Lung microvascular endothelial cell (primary cell): ENCODE results near the gene GPHN. TPM values are rescaled to one million over a fixed set of nuclear protein-coding genes. Genes with fewer than 3 reads are reported as not detected.

Experiments used
- DNase-seq, 2 donors: peaks; one replicate each; pipeline versions ENCODE4 v3.0.0 to v3.0.0-alpha.2; 2010; ENCODE audit warnings: low read depth in 2 of 2
- total RNA-seq: library from RNA; depleted of rRNA; stranded (reverse); fragments of >200 nt; gene quantifications from 2 replicates; pipeline ENCODE4 v1.2.1, GENCODE V29; 2014

The GPHN gene
- total RNA-seq, 1 donor from 2014 or later, result 7.1 TPM

GRCh38 chr14:67141146-67141900, 633.4 kb downstream of the GPHN start:
- DNase-seq, result no peak

GRCh38 chr14:67151082-67151666, 643.2 kb downstream of the GPHN start:
- DNase-seq, result no peak

DNA sequence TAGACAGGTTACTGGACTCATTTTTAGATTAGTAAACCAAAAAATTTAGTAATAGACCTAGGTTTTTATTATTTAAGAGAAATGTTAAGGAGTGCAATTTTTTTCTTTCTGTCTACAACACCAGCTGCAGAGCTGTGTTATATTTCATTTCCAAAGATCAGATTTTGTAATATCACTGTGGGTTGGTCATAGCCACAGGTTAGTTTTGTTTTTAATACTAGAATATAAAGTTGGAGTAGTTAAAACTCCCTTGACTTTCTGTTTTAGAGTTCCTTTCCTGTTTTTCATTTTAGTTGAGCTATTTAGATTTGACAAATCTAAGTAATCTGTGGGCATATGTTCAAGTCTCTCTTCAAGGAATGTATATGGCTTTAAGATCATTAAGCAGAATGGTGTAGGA, 650.6 kb downstream of the GPHN start:
- no peak for DNase-seq

GRCh38 chr14:67162385-67162784, 654.4 kb downstream of the GPHN start:
- no peak for DNase-seq

- DNase-seq, result peak; percentile 62 to 76
Measured at GRCh38 chr14:67166450-67166853, 658.5 kb downstream of the GPHN start.

DNA sequence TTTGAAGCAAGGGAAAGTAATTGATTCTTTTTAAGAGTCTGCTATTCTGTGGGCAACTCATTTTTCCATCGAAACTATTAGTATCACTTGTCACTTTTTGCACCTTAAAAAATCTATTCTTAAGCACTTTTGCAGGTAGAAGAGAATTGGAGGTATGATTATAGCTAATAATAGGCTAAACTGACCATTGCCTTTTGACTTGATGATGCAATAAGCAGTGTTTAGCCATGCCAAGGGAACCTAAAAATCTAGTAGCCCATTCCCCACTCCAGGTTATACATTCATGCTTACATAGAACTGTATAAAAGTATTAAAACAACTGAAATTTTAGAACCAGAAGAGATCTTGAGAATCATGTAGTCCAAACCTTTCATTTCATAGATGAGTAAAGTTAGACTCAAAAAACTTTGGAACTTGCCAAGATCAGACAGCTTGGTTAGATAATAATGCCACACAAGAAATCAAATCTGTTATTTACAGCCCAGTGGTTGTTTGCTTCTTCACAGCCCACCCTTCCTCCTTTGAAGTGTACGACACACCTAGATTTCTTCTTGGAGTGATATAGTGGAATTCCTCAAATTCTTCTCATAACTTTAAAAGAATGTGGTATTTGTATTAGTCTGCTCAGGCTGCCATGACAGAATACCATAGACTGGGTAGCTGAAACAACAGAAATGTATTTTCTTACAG, 659.6 kb downstream of the GPHN start:
- no peak for DNase-seq

- no peak for DNase-seq
Measured at GRCh38 chr14:67168110-67168441, 660.1 kb downstream of the GPHN start.

DNA sequence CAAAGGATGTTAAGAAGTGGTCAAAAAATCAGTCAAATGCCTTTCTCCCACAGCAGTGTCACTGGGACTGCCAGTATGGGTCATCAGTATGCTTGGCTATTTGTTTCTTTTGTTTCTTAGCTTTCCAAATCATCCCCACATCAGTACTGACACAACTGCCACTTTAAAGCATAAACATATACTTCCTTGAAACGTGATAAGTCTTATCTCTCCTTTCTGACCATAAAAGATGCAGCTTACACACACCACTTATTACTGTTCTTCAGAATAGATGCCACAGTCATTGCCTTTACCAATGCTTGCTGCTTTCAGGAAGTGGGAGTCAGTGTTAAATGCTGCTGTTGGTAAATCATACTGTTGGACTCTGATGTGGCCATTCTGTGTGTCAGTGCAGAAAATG, 662.7 kb downstream of the GPHN start:
- DNase-seq, result no peak

DNA sequence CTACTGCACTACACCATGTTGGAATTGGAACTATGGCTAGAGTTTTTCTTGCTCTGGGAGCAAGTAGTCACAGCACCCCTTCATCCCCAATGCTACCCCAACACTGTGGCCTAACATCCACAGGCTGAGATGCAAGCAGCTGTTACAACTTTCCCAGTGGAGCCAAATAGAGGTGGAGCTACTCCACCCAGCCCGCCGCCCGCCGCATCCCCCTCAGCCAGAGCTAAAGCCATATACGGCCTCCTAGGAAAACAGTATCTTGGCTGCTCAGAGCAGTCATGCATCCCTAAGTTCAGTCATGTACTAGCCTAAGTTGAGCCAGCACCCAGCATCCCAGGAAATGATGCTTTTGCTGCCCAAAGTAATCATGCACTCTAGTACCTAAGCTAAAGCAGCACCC, 664.1 kb downstream of the GPHN start:
- no peak for DNase-seq

DNA sequence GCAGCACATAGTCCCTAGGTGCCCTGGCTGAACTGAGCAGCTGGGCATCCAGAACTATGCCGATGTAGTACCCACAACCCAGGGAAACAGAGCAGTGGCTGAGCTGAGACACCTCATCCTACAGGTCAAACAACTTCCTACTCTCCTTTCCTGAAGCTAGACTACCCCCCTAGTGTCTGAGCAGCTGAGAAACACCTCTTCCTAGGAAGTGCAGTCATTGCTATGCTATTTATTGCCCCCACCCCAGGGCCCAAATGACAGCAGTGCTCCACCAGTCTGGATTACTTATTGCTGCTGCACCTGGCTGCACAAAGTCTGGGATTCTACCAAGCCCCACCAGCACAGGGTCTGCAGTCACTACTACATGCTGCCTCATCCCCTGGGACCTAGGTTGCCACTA, 664.6 kb downstream of the GPHN start:
- DNase-seq, result no peak

- no peak for DNase-seq
Measured at GRCh38 chr14:67173719-67174118, 665.8 kb downstream of the GPHN start.

- DNase-seq, result no peak
Measured at GRCh38 chr14:67186172-67186768, 678.3 kb downstream of the GPHN start.

DNA sequence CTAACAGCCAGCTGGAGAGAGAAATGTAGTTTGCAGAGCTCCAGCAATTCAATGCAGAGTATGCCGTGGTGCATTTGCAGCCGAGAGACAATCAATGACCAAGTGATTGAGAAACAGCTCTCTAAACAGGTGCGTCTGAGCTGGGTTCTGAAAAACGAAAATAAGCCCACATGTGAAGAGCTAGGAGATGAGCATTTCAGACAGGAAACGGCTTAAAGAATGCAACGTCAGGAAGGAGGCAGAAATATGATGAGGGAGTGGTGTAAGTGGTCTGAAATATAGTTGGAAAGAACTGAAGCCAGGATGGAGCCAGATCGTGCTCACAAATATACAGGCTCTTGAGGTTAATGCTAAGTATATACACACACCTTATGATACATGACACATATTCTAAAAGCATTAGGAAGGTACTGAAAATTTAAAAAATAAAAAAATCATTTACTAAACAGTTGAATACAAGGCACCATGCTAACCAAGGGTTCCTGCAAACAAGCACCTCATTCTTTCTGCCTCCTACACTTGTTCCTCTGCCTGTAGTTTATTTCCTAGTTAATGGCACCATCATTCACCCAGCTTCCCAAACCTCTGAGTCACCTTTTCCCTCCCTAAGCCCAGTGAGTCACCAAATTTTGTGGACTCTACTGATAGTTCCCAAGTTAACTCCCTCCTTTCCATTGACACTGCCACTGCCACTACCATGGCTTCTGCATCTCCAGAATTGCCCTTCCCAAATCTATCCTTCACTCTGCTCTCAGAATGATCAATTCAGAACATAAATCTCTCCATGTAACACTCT, 679.0 kb downstream of the GPHN start:
- DNase-seq, result peak; percentile 33 to 59

DNA sequence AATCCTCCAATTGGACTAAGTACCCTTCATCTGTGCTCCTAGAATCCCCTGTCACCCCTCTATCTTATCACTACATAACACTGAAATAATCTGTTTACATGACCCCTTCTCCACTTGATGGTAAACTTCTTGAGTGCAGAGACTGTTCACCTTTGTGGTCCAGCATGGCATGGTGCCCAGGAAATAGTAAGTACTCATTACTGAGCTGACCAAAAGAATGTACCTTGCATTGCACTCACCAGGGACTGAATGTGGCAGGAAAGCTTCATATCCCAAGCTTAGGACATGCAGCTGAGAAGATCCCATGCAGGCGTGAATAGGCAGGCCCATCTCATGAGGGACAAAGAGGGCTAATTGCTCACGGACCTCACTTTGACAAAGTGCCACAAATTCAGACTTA, 679.9 kb downstream of the GPHN start:
- peak in 1 of 2 donors; percentile 42 for DNase-seq

DNA sequence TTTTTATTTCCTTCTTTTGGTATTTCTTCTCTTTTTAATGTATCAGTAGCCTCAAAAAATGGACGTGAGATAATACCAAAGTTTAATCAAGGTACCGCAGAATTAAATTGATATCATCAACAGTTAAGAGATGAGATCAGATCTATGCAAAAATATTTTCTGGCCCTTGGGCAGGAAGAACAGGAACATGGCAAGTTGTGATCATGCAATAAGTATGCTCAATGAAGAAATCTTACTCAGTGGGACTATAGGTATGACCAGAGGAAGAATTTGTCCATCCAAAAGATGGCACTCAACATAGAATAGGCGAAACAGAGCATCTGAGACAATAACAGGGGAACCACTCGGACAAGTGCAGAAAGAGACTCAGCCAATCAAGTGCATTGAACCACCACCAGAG, 680.4 kb downstream of the GPHN start:
- DNase-seq, result no peak

- no peak for DNase-seq
Measured at GRCh38 chr14:67191768-67192290, 683.9 kb downstream of the GPHN start.

DNA sequence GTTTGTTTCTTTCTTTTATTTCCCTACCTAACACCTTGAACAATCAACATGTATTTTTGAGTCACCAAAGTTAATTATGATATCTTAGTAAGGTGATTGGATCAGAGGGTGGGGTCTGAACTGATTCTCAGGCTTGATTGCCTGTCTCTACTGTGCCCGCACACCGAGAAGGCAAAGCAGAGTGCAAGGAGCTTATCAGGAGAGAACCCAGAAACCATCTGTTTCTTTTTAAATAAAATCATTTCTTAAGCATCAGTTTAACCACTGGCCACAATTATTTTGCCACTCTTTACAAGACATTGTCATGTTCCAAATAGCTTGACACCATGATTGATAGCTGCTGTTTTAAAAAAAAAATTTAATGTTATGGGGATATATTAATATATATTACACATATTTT, 684.4 kb downstream of the GPHN start:
- no peak for DNase-seq

DNA sequence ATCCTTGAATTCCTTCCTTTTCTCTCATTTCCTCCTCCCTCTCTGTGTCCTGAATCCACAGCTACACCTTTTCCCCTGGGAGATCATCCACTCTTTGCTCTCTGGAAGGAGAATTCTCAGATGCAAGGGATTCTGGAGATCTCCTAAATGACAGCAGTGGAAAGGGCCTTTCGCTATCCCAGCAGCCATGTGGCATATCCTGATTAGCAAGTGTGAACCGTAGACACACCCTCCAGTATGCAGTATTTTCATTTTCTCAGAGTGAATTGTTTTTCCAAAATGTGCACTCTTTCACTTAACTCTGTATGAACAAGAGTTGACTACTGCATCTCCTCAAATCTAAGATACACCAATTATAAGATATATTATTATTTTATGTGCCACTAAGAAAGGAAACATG, 687.3 kb downstream of the GPHN start:
- DNase-seq, result no peak

DNA sequence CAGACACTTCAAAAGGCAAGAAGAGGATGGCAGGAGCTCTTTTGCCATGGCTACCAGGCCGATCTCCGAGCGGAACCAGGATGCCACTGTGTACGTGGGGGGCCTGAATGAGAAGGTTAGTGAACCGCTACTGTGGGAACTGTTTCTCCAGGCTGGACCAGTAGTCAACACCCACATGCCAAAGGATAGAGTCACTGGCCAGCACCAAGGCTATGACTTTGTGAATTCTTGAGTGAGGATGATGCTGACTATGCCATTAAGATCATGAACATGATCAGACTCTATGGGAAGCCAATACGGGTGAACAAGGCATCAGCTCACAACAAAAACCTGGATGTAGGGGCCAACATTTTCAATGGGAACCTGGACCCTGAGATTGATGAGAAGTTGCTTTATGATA, 691.1 kb downstream of the GPHN start:
- no peak for DNase-seq

GRCh38 chr14:67207810-67208209, 699.9 kb downstream of the GPHN start:
- DNase-seq, result no peak

DNA sequence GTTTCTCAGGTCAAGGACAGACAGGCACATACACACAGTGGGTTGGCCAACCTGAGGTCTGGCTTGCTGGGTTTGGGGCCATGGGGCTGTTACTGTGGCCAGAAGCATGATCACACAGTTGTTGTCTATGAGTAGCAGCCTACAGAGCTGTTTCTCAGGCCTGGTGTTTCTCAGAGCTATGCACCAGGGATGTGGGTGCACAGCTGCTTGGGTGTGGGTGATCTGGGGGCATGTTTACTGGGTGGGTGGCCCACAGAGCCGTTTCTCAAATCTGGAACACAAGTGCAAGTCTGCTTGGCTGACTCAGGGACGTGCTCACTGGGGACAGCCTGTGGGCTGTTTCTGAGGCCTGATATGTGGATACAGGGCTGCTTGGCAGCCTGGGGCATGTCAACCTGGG, 710.2 kb downstream of the GPHN start:
- no peak for DNase-seq
